ENCODE results near the gene MAP3K13.

MAP3K13 gene

DNA sequence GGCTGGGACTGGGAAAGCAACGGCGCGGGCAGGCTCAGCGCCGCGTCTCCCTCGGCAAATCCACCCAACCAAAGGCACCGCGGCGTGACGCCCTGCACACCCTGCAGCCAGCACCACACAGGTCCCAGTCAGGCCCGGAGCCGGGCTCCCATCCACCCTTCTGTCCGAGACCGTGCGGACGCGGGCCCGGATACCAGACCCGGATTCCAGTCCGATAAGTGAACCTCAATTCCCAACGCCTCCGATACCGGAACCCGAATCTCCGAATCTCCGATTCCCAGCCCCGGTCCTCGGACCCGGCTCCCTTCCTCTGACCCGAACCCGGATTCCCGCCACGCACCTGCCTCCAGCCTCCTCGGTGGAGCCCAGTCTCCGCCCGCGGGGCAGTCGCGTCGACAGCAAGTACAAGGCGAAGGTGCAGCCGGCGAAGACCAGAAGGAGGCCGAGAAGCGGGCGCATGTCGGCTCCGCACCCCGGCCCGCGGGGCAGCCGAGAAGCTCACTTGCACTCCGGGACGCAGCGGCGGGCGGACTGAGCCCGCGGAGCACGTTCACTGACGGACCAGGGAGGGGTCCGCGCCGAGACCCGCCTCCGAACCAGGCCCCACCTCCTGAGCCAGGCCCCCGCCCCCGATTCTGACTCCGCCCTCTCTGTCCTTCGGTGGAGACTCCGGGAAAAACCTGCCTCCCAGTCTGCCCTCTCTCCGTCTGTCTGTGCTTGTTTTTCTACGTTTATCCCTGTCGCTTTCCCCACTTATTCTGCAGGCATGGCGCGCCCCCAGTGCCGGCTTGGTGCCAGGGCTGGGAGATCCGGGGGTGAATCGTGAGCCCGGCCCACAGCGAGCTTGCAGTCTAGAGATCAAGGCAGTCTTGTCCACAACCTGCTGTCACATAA lies 135.8 kb downstream of the MAP3K13 start, which contains the start of gene TMEM41A:
TMEM41A (minus strand) TSS at position 533 of the 894 bp plus-strand sequence; CDS start at position 459, 74 bp downstream.
- TF ChIP-seq, protein P1, sequence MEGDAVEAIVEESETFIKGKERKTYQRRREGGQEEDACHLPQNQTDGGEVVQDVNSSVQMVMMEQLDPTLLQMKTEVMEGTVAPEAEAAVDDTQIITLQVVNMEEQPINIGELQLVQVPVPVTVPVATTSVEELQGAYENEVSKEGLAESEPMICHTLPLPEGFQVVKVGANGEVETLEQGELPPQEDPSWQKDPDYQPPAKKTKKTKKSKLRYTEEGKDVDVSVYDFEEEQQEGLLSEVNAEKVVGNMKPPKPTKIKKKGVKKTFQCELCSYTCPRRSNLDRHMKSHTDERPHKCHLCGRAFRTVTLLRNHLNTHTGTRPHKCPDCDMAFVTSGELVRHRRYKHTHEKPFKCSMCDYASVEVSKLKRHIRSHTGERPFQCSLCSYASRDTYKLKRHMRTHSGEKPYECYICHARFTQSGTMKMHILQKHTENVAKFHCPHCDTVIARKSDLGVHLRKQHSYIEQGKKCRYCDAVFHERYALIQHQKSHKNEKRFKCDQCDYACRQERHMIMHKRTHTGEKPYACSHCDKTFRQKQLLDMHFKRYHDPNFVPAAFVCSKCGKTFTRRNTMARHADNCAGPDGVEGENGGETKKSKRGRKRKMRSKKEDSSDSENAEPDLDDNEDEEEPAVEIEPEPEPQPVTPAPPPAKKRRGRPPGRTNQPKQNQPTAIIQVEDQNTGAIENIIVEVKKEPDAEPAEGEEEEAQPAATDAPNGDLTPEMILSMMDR (IDR thresholded peaks at IDR 0.05; ENCODE audit: low read depth, low read length) = no peak
- DNase-seq (ENCODE audit: extremely low read depth, low read depth) = peak; percentile 69

DNA sequence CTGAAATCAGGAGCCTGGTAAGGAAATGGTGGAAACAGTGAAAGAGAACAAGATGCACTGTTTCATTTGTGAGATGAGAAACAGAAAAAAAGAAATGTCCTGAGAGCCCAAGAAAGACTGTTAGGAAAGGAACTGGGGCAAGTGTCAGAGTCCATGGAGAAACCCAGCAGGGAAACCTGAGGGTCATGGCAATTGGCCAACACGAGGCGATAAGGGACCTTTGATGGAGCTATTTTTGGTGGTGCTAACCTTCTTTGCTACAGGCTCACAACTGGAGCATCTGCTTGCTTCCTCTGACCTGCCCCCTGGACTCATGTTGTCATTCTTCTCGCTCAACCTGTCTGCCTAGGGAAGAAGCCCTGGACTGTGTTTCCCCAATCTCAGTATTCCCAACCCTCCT lies 140.1 kb downstream of the MAP3K13 start:
- no peak for DNase-seq (ENCODE audit: extremely low read depth, low read depth)

GRCh38 chr3:185503521-185503920 lies 140.6 kb downstream of the MAP3K13 start:
- no peak for DNase-seq (ENCODE audit: extremely low read depth, low read depth)
- TF ChIP-seq, protein P1 (IDR thresholded peaks at IDR 0.05; ENCODE audit: low read depth, low read length) = no peak

More for the DNA sequence above, 140.1 kb downstream of the MAP3K13 start:
- TF ChIP-seq, protein P1 (IDR thresholded peaks at IDR 0.05; ENCODE audit: low read depth, low read length) = no peak

DNA sequence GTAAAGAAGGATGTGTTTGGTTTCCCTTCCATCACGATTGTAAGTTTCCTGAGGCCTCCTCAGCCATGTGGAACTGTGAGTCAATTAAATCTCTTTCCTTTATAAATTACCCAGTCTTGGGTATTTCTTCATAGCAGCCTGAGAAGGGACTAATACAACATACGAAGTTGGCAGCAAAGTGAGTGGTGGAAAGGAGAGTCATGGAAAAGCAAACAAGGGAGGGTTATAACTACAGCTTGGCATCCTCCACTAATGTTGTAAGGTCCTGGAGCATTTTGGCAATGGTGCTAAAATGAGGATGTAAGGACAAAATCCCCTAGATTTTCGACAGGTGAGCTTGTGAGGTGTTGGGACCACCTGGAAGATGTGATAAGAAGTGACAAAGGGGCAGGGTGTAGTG lies 141.7 kb downstream of the MAP3K13 start:
- no peak for DNase-seq (ENCODE audit: extremely low read depth, low read depth)
- TF ChIP-seq, protein P1 (IDR thresholded peaks at IDR 0.05; ENCODE audit: low read depth, low read length) = no peak

GRCh38 chr3:185507883-185508282 lies 144.9 kb downstream of the MAP3K13 start:
- TF ChIP-seq, protein P1 (IDR thresholded peaks at IDR 0.05; ENCODE audit: low read depth, low read length) = no peak
- no peak for DNase-seq (ENCODE audit: extremely low read depth, low read depth)

- no peak for DNase-seq (ENCODE audit: extremely low read depth, low read depth)
- TF ChIP-seq, protein P1 (IDR thresholded peaks at IDR 0.05; ENCODE audit: low read depth, low read length) = no peak
Observed at GRCh38 chr3:185508335-185508991, 145.5 kb downstream of the MAP3K13 start.

DNA sequence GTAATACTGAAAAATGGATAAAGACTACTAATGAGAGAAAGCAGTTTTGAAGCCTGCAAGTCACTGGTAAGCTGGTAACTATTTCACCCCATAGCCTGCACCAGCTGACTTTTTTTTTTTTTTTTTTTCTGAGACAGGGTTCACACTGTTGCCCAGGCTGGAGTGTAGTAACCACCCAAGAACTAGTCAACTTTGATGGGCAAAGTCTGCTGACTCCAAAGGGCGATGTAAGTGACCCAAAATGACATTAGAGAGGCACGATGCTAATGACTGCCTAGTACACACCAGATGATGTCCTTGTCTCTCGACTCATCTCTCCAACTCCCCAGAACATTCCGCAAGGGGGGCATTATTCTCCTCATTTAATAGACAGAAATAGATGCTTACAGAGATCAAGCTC lies 148.8 kb downstream of the MAP3K13 start:
- TF ChIP-seq, protein P1 (IDR thresholded peaks at IDR 0.05; ENCODE audit: low read depth, low read length) = no peak
- no peak for DNase-seq (ENCODE audit: extremely low read depth, low read depth)

Data from AG09319 (cell line).